MCF 10A (cell line): ENCODE measurements around the gene ADARB2. TPM values are rescaled to one million over a fixed set of nuclear protein-coding genes. Genes with fewer than 3 reads are reported as not detected.
A peak's percentile ranks its signal among the peaks of the same experiment; 100 is the strongest.

Experiments used
- BruUV-seq: library from RNA; stranded (reverse); fragments of 400-500 nt; replicated peaks from 2 replicates; lab custom pipeline; 2021; lab: Mats Ljungman, UMichigan
- CTCF ChIA-PET: fragments of 300-600 bp; sonication (Branson Sonifier 250); formaldehyde crosslinking; extraction: SDS; loops from one replicate; lab custom pipeline; 2021; ENCODE audit warnings: antibody characterized with exemption, inconsistent platforms; lab: Yijun Ruan, JAX
- POLR2A ChIA-PET: fragments of 300-600, 350-650 bp; sonication (Branson Sonifier 250); formaldehyde crosslinking; extraction: SDS; loops from one replicate; lab custom pipeline; 2020; ENCODE audit warnings: antibody characterized with exemption, inconsistent platforms; lab: Yijun Ruan, JAX
- DNase-seq: peaks from one replicate; pipeline ENCODE4 v3.0.0-alpha.2; 2018; ENCODE audit not compliant: unreplicated experiment
- H3K27ac Mint-ChIP-seq: one replicate; pipeline ENCODE4 v1.8.0; 2022; ENCODE audit warnings: mild to moderate bottlenecking, low read depth, mixed read lengths; ENCODE audit not compliant: unreplicated experiment
- H3K27me3 Mint-ChIP-seq: one replicate; pipeline ENCODE4 v1.8.0; 2022; ENCODE audit warnings: mixed read lengths; ENCODE audit not compliant: insufficient read depth, unreplicated experiment
- H3K36me3 Mint-ChIP-seq: one replicate; pipeline ENCODE4 v1.8.0; 2022; ENCODE audit warnings: mild to moderate bottlenecking, moderate library complexity, mixed read lengths; ENCODE audit not compliant: insufficient read depth, unreplicated experiment
- H3K4me1 Mint-ChIP-seq: one replicate; pipeline ENCODE4 v1.8.0; 2022; ENCODE audit warnings: mixed read lengths; ENCODE audit not compliant: insufficient read depth, unreplicated experiment
- H3K4me3 Mint-ChIP-seq: one replicate; pipeline ENCODE4 v1.8.0; 2022; ENCODE audit warnings: mild to moderate bottlenecking, moderate library complexity, mixed read lengths; ENCODE audit not compliant: unreplicated experiment
- H3K9me3 Mint-ChIP-seq: one replicate; pipeline ENCODE4 v1.8.0; 2022; ENCODE audit warnings: mixed read lengths; ENCODE audit not compliant: unreplicated experiment
- CTCF ChIP-seq: fragments of 200-600 bp; IDR thresholded peaks from one replicate; pipeline ENCODE4 v1.8.0; 2022; ENCODE audit warnings: antibody characterized with exemption, mild to moderate bottlenecking; ENCODE audit not compliant: unreplicated experiment
- intact Hi-C: fragments of 100-400 bp; cut with micrococcal nuclease; formaldehyde crosslinking; loops from 2 replicates; pipeline ENCODE4 v1.14.1; 2022
- total RNA-seq: library from RNA; stranded (reverse); gene quantifications from 2 replicates; pipeline ENCODE4 v1.2.3, GENCODE V29; 2022

The ADARB2 gene
- total RNA-seq, 1 experiment from 2014 or later, result 0.96 TPM

- BruUV-seq, result no TSS peak
- intact Hi-C loops, result no loop called here
- Mint-ChIP-seq H3K27ac (no peak overlapping the region), H3K9me3 (no peaks in the 10 kb centered on the region), H3K36me3 (peaks cover 6% of the 10 kb centered on the region), H3K4me3 (no peak overlapping the region), H3K4me1 (no peaks in the 10 kb centered on the region), H3K27me3 (peaks cover 15% of the 10 kb centered on the region)
- CTCF ChIA-PET, result no interaction called here
- no peak for TF ChIP-seq CTCF
- POLR2A ChIA-PET, result interaction anchor here (0.7 kb wide), 1 partner anchor 49 kb away, joined by 3 read pairs; no protein-coding TSS in a partner anchor
- peak; percentile 20 for DNase-seq
Measured at GRCh38 chr10:1202343-1202742, 535.0 kb downstream of the ADARB2 start.

GRCh38 chr10:1200866-1201807, 536.2 kb downstream of the ADARB2 start:
- BruUV-seq, result no TSS peak
- no peak overlapping the region for H3K27ac Mint-ChIP-seq
- no peaks in the 10 kb centered on the region for H3K9me3 Mint-ChIP-seq
- POLR2A ChIA-PET, result no interaction called here
- CTCF ChIA-PET, result interaction anchor here (0.7 kb wide), 1 partner anchor 9 kb away, joined by 3 read pairs; no protein-coding TSS in a partner anchor
- intact Hi-C loops, result no loop called here
- no peak for DNase-seq
- peaks cover 6% of the 10 kb centered on the region for H3K36me3 Mint-ChIP-seq
- no peak overlapping the region for H3K4me3 Mint-ChIP-seq
- TF ChIP-seq CTCF, result no peak
- H3K4me1 Mint-ChIP-seq, result no peaks in the 10 kb centered on the region
- peaks cover 24% of the 10 kb centered on the region for H3K27me3 Mint-ChIP-seq

- ChIA-PET POLR2A (no interaction called here), CTCF (no interaction called here)
- Mint-ChIP-seq H3K4me1 (no peaks in the 10 kb centered on the region), H3K9me3 (no peaks in the 10 kb centered on the region), H3K36me3 (peaks cover 6% of the 10 kb centered on the region), H3K4me3 (no peak overlapping the region), H3K27ac (no peak overlapping the region), H3K27me3 (peaks cover 34% of the 10 kb centered on the region)
- DNase-seq, result no peak
- intact Hi-C loops, result no loop called here
- TF ChIP-seq CTCF, result no peak
- no TSS peak for BruUV-seq
Measured at GRCh38 chr10:1199897-1200721, 537.2 kb downstream of the ADARB2 start.

- no peak for DNase-seq
- H3K27ac Mint-ChIP-seq, result no peak overlapping the region
- H3K4me3 Mint-ChIP-seq, result no peak overlapping the region
- H3K4me1 Mint-ChIP-seq, result no peaks in the 10 kb centered on the region
- H3K9me3 Mint-ChIP-seq, result no peaks in the 10 kb centered on the region
- intact Hi-C loops, result no loop called here
- ChIA-PET CTCF (no interaction called here), POLR2A (no interaction called here)
- peaks cover 42% of the 10 kb centered on the region for H3K27me3 Mint-ChIP-seq
- peaks cover 6% of the 10 kb centered on the region for H3K36me3 Mint-ChIP-seq
- TF ChIP-seq CTCF, result no peak
- no TSS peak for BruUV-seq
Measured at GRCh38 chr10:1199345-1199673, 538.0 kb downstream of the ADARB2 start.
